Measurements from ENCODE around the gene ZC3HAV1. TPM values are rescaled to one million over a fixed set of nuclear protein-coding genes. Genes with fewer than 3 reads are reported as not detected.

Gene ZC3HAV1
- total and polyA plus RNA-seq, 10 of the 15 experiments (the other 5 are each of a cell fraction or from before 2014, with no cell fraction given), result 18.5 to 55.3 (median 44.7) TPM

DNA sequence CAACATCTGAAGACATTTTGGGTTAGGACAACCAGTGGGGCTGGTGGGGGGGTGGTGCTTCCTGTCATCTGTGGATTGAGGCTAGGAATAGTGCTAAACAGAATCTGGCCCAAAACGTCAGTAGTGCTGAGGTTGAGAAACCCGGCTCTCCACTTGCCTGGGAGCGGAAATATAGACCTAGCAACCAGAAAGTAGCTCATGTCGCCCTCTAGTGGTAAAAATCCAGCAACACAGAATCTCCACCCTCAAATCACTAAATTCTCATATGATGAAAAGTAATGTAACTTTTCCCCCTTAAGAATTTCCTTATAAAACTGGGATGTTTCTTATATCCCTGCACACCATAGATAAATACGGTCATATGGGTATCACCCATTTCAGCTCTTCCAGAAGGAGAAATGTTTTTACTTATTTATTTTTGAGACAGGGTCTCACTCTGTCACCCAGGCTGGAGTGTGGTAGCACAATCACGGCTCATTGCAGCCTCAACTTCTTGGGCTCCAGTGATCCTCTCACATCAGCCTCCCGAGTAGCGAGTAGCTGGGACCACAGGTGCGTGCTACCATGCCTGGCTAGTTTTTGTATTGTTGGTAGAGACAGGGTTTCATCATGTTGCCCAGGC, 34.4 kb downstream of the ZC3HAV1 start:
- no peak overlapping the region for H3K4me3 ChIP-seq
- H3K4me2 ChIP-seq (ENCODE audit: control insufficient read depth, insufficient read depth), result no peak overlapping the region
- peak; percentile 89 for FAIRE-seq
- H4K20me1 ChIP-seq (ENCODE audit: control insufficient read depth, insufficient read depth), result no peaks in the 10 kb centered on the region; the same call in 1 of the 2 replicates
- ATAC-seq, result peak; percentile 98
- peaks cover 26 to 59% of the 10 kb centered on the region in 2 experiments for H3K36me3 ChIP-seq (ENCODE audit: control insufficient read depth in 2 of 2, insufficient read depth in 2 of 2, low read length in 1 of 2)
- in situ Hi-C loops (cut with MboI), result loop anchor here (5.0 kb wide), 1 partner anchor 188 kb away; no protein-coding TSS in a partner anchor
- ChIA-PET CTCF (interaction anchor here (0.6 to 4.3 kb wide), 45 partner anchors 9 to 613 kb away, joined by 3 to 57 read pairs (median 5); partner anchors contain the start of gene LUC7L2), POLR2A (interaction anchor here (1.7 kb wide), 1 partner anchor 20 kb away, joined by 9 read pairs; no protein-coding TSS in a partner anchor), SMC1A (ENCODE audit: uncharacterized antibody, unreplicated experiment) (interaction anchor here (0.6 to 2.5 kb wide), 17 partner anchors 8 to 189 kb away, joined by 3 to 17 read pairs (median 5); no protein-coding TSS in a partner anchor), RAD21 (ENCODE audit: unreplicated experiment) (interaction anchor here (0.8 to 2.5 kb wide), 9 partner anchors 10 to 188 kb away, joined by 3 to 41 read pairs (median 5); no protein-coding TSS in a partner anchor)
- DNase-seq (ENCODE audit: low read depth, low spot score), result peak; percentile 45
- H3K9me3 ChIP-seq (replicated peaks; ENCODE audit: control insufficient read depth, insufficient read depth, low read length), result no peaks in the 10 kb centered on the region
- intact Hi-C loops (cut with micrococcal nuclease; ENCODE audit: unreplicated experiment), result loop anchor here (1.0 kb wide), 2 partner anchors 58 to 189 kb away; no protein-coding TSS in a partner anchor
- H2AFZ ChIP-seq (ENCODE audit: control insufficient read depth, low read depth, low read length), result no peak overlapping the region; the same call in 1 of the 2 replicates
- H3K9ac ChIP-seq (ENCODE audit: control insufficient read depth, insufficient read depth, low read length), result no peak overlapping the region
- TF ChIP-seq SMC3 (IDR thresholded peaks at IDR 0.05; ENCODE audit: borderline replicate concordance, low read length) (peak; percentile 68; the same call in 1 of the 2 replicates), RAD51 (IDR thresholded peaks at IDR 0.05) (no peak), YY1 (IDR thresholded peaks at IDR 0.05; ENCODE audit: low read depth, low read length) (no peak), TCF7 (IDR thresholded peaks at IDR 0.05; ENCODE audit: borderline replicate concordance) (no peak), CREM (IDR thresholded peaks at IDR 0.05; ENCODE audit: low read depth) (no peak), RAD21 (IDR thresholded peaks at IDR 0.05; ENCODE audit: insufficient read depth, low read depth, low read length) (peak; percentile 72), RUNX3 (IDR thresholded peaks at IDR 0.05; ENCODE audit: low read length) (peak; percentile 42; the same call in 1 of the 2 replicates), SREBF2 (IDR thresholded peaks at IDR 0.05; ENCODE audit: low read length) (no peak), SPI1 (IDR thresholded peaks at IDR 0.05; ENCODE audit: borderline replicate concordance, insufficient read depth, low read depth, low read length) (no peak)
- TF ChIP-seq, protein P1, sequence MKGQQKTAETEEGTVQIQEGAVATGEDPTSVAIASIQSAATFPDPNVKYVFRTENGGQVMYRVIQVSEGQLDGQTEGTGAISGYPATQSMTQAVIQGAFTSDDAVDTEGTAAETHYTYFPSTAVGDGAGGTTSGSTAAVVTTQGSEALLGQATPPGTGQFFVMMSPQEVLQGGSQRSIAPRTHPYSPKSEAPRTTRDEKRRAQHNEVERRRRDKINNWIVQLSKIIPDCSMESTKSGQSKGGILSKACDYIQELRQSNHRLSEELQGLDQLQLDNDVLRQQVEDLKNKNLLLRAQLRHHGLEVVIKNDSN (IDR thresholded peaks at IDR 0.05; ENCODE audit: borderline replicate concordance, extremely low read length, insufficient read depth, low read depth, low read length), result no peak
- TF ChIP-seq, protein P2, sequence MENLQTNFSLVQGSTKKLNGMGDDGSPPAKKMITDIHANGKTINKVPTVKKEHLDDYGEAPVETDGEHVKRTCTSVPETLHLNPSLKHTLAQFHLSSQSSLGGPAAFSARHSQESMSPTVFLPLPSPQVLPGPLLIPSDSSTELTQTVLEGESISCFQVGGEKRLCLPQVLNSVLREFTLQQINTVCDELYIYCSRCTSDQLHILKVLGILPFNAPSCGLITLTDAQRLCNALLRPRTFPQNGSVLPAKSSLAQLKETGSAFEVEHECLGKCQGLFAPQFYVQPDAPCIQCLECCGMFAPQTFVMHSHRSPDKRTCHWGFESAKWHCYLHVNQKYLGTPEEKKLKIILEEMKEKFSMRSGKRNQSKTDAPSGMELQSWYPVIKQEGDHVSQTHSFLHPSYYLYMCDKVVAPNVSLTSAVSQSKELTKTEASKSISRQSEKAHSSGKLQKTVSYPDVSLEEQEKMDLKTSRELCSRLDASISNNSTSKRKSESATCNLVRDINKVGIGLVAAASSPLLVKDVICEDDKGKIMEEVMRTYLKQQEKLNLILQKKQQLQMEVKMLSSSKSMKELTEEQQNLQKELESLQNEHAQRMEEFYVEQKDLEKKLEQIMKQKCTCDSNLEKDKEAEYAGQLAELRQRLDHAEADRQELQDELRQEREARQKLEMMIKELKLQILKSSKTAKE (IDR thresholded peaks at IDR 0.05; ENCODE audit: low read depth, poor library complexity, severe bottlenecking), result peak; percentile 44
- TF ChIP-seq, protein P3, sequence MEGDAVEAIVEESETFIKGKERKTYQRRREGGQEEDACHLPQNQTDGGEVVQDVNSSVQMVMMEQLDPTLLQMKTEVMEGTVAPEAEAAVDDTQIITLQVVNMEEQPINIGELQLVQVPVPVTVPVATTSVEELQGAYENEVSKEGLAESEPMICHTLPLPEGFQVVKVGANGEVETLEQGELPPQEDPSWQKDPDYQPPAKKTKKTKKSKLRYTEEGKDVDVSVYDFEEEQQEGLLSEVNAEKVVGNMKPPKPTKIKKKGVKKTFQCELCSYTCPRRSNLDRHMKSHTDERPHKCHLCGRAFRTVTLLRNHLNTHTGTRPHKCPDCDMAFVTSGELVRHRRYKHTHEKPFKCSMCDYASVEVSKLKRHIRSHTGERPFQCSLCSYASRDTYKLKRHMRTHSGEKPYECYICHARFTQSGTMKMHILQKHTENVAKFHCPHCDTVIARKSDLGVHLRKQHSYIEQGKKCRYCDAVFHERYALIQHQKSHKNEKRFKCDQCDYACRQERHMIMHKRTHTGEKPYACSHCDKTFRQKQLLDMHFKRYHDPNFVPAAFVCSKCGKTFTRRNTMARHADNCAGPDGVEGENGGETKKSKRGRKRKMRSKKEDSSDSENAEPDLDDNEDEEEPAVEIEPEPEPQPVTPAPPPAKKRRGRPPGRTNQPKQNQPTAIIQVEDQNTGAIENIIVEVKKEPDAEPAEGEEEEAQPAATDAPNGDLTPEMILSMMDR (IDR thresholded peaks at IDR 0.05 in 2 of 3, conservative IDR thresholded peaks at IDR 0.05 in 1 of 3; ENCODE audit: control insufficient read depth in 2 of 3, extremely low read depth in 1 of 3, insufficient read depth in 1 of 3, low read depth in 3 of 3, low read length in 3 of 3), result peak; percentile 68 to 85 (median 79)
- H3K27ac ChIP-seq (ENCODE audit: control insufficient read depth, insufficient read depth), result no peak overlapping the region; the same call in 1 of the 2 replicates
- no peaks in the 10 kb centered on the region for H3K79me2 ChIP-seq (ENCODE audit: control insufficient read depth, insufficient read depth, low read length)
- H3K4me1 ChIP-seq (ENCODE audit: control insufficient read depth, insufficient read depth, low read length), result peaks cover 7% of the 10 kb centered on the region; the same call in 1 of the 2 replicates
- 24% methylated on average over 9 of the region's 9 CpGs for WGBS (ENCODE audit: insufficient coverage, insufficient replicate concordance, low lambda C conversion rate, missing lambda C conversion rate)
- no peaks in the 10 kb centered on the region for H3K27me3 ChIP-seq (replicated peaks in 1 of 2; ENCODE audit: control insufficient read depth in 2 of 2, insufficient read depth in 2 of 2, low read length in 1 of 2)
- BruUV-seq (replicated peaks), result no TSS peak

Data from GM12878 (cell line).